Measurements from ENCODE around the gene MVB12B. TPM values are rescaled to one million over a fixed set of nuclear protein-coding genes. Genes with fewer than 3 reads are reported as not detected.

Gene MVB12B
- total and polyA plus RNA-seq, 2 of the 8 experiments (the other 6 are each of a cell fraction or from before 2014, with no cell fraction given), result 2.6 to 5.0 TPM

DNA sequence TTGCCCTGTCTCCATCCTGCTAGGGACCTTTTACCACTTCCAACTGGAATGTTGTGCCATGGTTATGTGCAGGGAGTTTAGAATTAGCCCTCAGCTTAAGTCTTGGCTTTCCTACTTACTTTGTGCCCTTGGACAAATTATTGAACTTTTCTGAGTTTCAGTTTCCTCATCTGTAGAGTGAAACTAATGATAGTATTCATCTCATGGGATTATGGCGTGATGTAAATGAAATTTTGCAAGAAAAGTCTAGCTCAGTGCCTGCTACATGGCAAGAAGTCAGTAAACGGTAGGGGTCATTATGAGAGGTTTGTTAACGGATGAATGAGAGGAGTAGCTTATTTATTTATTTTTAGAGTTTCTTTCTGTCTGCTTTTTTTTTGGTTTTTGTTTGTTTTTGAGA, 1.8 kb downstream of the MVB12B start:
- Histone ChIP-seq H3K23ac (ENCODE audit: insufficient read length) (no peak overlapping the region), H4K5ac (ENCODE audit: insufficient read length, low read depth, low read length) (no peak overlapping the region), H3K18ac (ENCODE audit: extremely low read depth, low read length) (no peak overlapping the region), H4K8ac (ENCODE audit: extremely low read depth, insufficient read depth, low read length) (no peak overlapping the region), H3K4ac (replicated peaks; ENCODE audit: insufficient read length, low read depth, low read length) (no peak overlapping the region), H4K91ac (replicated peaks; ENCODE audit: insufficient read length, low read length) (no peak overlapping the region), H3K4me1 (replicated peaks in 1 of 4; ENCODE audit: control insufficient read depth in 3 of 4, insufficient read depth in 4 of 4, low read length in 3 of 4) (peaks cover 0 to 10% (median 5%) of the 10 kb centered on the region in 4 experiments; a peak in 6 of 7 replicates), H3K27me3 (replicated peaks in 1 of 4; ENCODE audit: control insufficient read depth in 3 of 4, extremely low read depth in 1 of 4, insufficient read depth in 3 of 4, low read length in 3 of 4) (peaks cover 0 to 7% (median 2%) of the 10 kb centered on the region in 4 experiments; a peak in 4 of 7 replicates), H4K20me1 (replicated peaks in 1 of 2; ENCODE audit: control insufficient read depth in 1 of 2, insufficient read depth in 2 of 2, low read length in 2 of 2) (no peaks in the 10 kb centered on the region), H2AK5ac (ENCODE audit: low read depth, low read length) (no peak overlapping the region), H3K23me2 (ENCODE audit: low read depth, low read length) (peaks cover 8% of the 10 kb centered on the region; the same call in 1 of the 2 replicates), H3K4me3 (ENCODE audit: extremely low read depth in 1 of 4, insufficient read depth in 2 of 4, low read depth in 3 of 4, low read length in 4 of 4) (no peak overlapping the region), H3K56ac (replicated peaks; ENCODE audit: insufficient read length, low read depth, low read length) (no peak overlapping the region), H3K14ac (ENCODE audit: insufficient read length) (no peak overlapping the region), H3K79me1 (ENCODE audit: low read depth, low read length) (no peaks in the 10 kb centered on the region), H3K9me3 (ENCODE audit: insufficient read depth in 2 of 2, low read depth in 1 of 2, low read length in 1 of 2) (peaks cover 5 to 7% of the 10 kb centered on the region in 2 experiments; a peak in 2 of 4 replicates), H2AFZ (ENCODE audit: low read length) (no peak overlapping the region), H3K79me2 (ENCODE audit: control insufficient read depth in 1 of 2, insufficient read depth in 2 of 2, low read length in 2 of 2) (no peaks in the 10 kb centered on the region), H3K4me2 (ENCODE audit: insufficient read depth in 1 of 2, low read depth in 2 of 2, low read length in 2 of 2) (no peak overlapping the region), H3K36me3 (ENCODE audit: control insufficient read depth in 2 of 4, insufficient read depth in 4 of 4, low read length in 3 of 4) (no peaks in the 10 kb centered on the region), H3K9ac (replicated peaks in 1 of 4; ENCODE audit: extremely low read depth in 1 of 4, low read depth in 3 of 4, low read length in 3 of 4) (no peak overlapping the region), H2BK20ac (ENCODE audit: low read length) (no peak overlapping the region), H3K27ac (ENCODE audit: low read depth, low read length) (no peak overlapping the region), H2BK120ac (replicated peaks; ENCODE audit: low read depth, low read length) (no peak overlapping the region), H2BK5ac (ENCODE audit: low read depth, low read length) (no peak overlapping the region), H2BK12ac (ENCODE audit: low read depth, low read length) (no peak overlapping the region), H2BK15ac (ENCODE audit: low read length) (no peak overlapping the region)
- CTCF ChIA-PET (ENCODE audit: partially characterized antibody), result interaction anchor here (0.6 to 1.4 kb wide), 6 partner anchors 10 to 168 kb away, joined by 3 to 7 read pairs (median 4); no protein-coding TSS in a partner anchor
- no peak for DNase-seq (ENCODE audit: low read depth in 1 of 2, low spot score in 2 of 2)
- TF ChIP-seq, protein P1, sequence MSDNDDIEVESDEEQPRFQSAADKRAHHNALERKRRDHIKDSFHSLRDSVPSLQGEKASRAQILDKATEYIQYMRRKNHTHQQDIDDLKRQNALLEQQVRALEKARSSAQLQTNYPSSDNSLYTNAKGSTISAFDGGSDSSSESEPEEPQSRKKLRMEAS (IDR thresholded peaks at IDR 0.05), result no peak
- TF ChIP-seq NANOG (IDR thresholded peaks at IDR 0.05; ENCODE audit: insufficient read depth, low read depth, low read length, poor library complexity, severe bottlenecking), result no peak
- TF ChIP-seq ATF3 (IDR thresholded peaks at IDR 0.05; ENCODE audit: insufficient read depth, low read depth, low read length), result no peak
- no peak for TF ChIP-seq CHD1 (IDR thresholded peaks at IDR 0.05; ENCODE audit: low read depth, low read length)
- no peak for TF ChIP-seq RXRA (IDR thresholded peaks at IDR 0.05; ENCODE audit: insufficient read depth, low read depth, low read length)
- no peak for TF ChIP-seq SIN3A (conservative IDR thresholded peaks at IDR 0.05 in 1 of 2, IDR thresholded peaks at IDR 0.05 in 1 of 2; ENCODE audit: low read depth in 1 of 2, low read length in 2 of 2)
- no peak for TF ChIP-seq TAF7 (optimal IDR thresholded peaks at IDR 0.05; ENCODE audit: borderline replicate concordance, low read depth, low read length)
- 91 to 100% methylated on average over 1 to 3 of the region's 3 CpGs for WGBS, 2 experiments (ENCODE audit: extremely low coverage in 1 of 2, insufficient coverage in 1 of 2, insufficient read length in 1 of 2, insufficient replicate concordance in 2 of 2, low coverage in 1 of 2, low lambda C conversion rate in 2 of 2, missing lambda C conversion rate in 1 of 2)
- POLR2A ChIA-PET (ENCODE audit: partially characterized antibody), result interaction anchor here (0.6 to 1.6 kb wide), 5 partner anchors 9 to 46 kb away, joined by 3 to 4 read pairs (median 3); no protein-coding TSS in a partner anchor
- FAIRE-seq, result no peak
